SJSA1 (cell line): ENCODE data around the gene TEX48. TPM values are rescaled to one million over a fixed set of nuclear protein-coding genes. Genes with fewer than 3 reads are reported as not detected.

Experiments
- DNase-seq, 2 experiments: peaks; one replicate each; pipeline ENCODE4 v3.0.0-alpha.2; 2015 to 2020; ENCODE audit warnings: low spot score in 2 of 2, low read depth in 1 of 2
- H3K27ac ChIP-seq: fragments of 250-450 bp; sonication (Bioruptor Pico); 2 replicates; pipeline ENCODE4 v1.5.1; 2020; ENCODE audit warnings: mild to moderate bottlenecking, moderate library complexity
- H3K27me3 ChIP-seq: fragments of 250-450 bp; sonication (Bioruptor Pico); replicated peaks from 2 replicates; pipeline ENCODE4 v1.5.1; 2020; ENCODE audit warnings: mild to moderate bottlenecking, moderate library complexity
- H3K36me3 ChIP-seq: fragments of 250-450 bp; sonication (Bioruptor Pico); 2 replicates; pipeline ENCODE4 v1.5.1; 2020; ENCODE audit warnings: mild to moderate bottlenecking
- H3K4me1 ChIP-seq: fragments of 250-450 bp; sonication (Bioruptor Pico); replicated peaks from 2 replicates; pipeline ENCODE4 v1.6.1; 2021; ENCODE audit warnings: mild to moderate bottlenecking
- H3K4me3 ChIP-seq: fragments of 250-450 bp; sonication (Bioruptor Pico); 2 replicates; pipeline ENCODE4 v1.5.1; 2020; ENCODE audit warnings: mild to moderate bottlenecking
- H3K9me3 ChIP-seq: fragments of 250-450 bp; sonication (Bioruptor Pico); replicated peaks from 2 replicates; pipeline ENCODE4 v1.5.1; 2020; ENCODE audit warnings: mild to moderate bottlenecking
- total RNA-seq: library from RNA; depleted of rRNA; stranded (reverse); fragments of >200 nt; shearing (Covaris generic); gene quantifications from 2 replicates; pipeline ENCODE4 v1.2.3, GENCODE V29; 2014

Gene TEX48
- total RNA-seq, 1 experiment from 2014 or later = not detected

DNA sequence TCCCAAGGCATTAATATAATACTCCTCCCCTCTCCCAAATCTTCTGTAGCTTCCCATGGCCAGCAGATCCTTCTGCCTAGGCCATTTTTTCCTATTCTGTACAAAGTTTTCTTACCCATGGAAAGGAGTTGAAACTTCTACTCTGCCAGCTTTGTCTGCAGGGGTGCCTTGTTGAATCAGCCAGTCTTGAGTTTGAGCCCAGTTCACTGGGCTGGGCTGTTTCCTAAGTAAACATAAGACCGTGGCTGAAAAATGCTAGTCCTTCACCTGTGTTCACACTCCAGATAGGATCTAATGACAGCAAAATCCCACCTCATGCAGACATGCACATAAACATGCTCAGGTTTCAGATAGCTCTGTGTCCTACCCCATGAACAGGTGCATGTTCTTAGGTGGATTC is 10.4 kb downstream of the TEX48 start:
- Histone ChIP-seq H3K4me3 (no peak overlapping the region), H3K9me3 (no peaks in the 10 kb centered on the region), H3K27me3 (no peaks in the 10 kb centered on the region), H3K4me1 (peaks cover 7% of the 10 kb centered on the region), H3K27ac (no peak overlapping the region), H3K36me3 (no peaks in the 10 kb centered on the region)
- no peak for DNase-seq

DNA sequence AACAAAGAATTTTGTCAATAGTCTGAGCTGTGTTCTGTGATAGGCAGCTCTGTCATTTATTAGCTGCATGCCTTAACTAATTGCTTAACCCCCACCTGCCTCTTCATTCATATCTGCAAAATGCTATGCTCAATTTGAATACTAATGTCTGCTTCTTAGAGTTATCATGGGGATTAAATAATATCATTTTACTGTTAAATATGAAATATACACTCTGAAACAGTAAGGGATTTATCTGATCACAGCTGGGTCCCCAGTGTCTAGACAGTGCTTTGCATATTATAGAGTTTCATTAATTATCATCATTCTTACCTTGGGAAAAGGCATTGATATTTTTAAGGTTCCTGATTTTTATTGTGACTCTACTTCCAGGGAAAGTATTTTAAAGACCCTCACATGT is 12.0 kb downstream of the TEX48 start:
- H3K27me3 ChIP-seq = no peaks in the 10 kb centered on the region
- H3K4me3 ChIP-seq = no peak overlapping the region
- no peaks in the 10 kb centered on the region for H3K9me3 ChIP-seq
- no peak overlapping the region for H3K27ac ChIP-seq
- H3K36me3 ChIP-seq = no peaks in the 10 kb centered on the region
- DNase-seq = no peak
- peaks cover 1% of the 10 kb centered on the region; the same call in 1 of the 2 replicates for H3K4me1 ChIP-seq

DNA sequence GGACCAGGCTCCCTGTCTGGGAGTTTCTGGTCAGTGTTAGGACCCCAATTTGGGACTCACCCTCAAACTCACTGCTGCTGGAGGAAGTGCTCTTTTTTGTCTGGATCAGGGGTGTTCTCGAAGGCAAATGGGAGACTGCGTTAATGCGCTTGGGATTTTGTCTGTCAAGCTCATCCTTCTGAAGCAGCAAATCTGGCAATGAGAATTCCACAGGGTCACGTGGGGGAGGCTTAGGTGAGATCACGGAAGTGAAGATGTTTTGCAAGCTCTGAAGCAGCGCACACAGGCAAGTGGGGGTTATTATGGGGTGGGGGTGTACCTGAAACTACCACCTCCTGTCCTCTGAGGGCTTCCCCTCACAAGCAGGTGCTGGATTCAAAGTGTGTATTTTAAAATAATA is 13.8 kb downstream of the TEX48 start:
- Histone ChIP-seq H3K4me3 (no peak overlapping the region), H3K27ac (no peak overlapping the region), H3K27me3 (peaks cover 4% of the 10 kb centered on the region; the same call in 1 of the 2 replicates), H3K36me3 (no peaks in the 10 kb centered on the region), H3K9me3 (no peaks in the 10 kb centered on the region), H3K4me1 (no peaks in the 10 kb centered on the region)
- DNase-seq = no peak

DNA sequence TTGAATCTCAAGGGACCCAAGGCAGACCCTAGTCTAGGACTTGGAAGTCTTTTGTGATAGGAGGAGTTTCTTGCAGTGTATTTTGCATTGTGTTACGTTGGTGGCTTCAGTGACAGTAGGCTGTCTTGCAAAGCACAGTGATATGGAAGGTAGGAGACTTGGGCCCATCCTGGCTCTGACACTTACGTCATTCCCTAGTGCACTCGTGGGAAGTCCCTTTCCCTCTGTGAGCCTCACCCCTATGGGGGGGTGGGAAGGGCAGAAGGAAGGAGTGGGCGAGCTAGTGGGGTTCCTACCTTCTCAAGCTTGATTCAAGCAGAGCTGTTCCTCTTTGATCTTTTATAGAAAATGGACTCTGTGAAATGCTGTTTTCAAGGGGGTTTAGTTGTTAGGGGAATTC is 15.1 kb downstream of the TEX48 start:
- DNase-seq = no peak
- Histone ChIP-seq H3K27me3 (peaks cover 4% of the 10 kb centered on the region; the same call in 1 of the 2 replicates), H3K9me3 (no peaks in the 10 kb centered on the region), H3K4me3 (no peak overlapping the region), H3K36me3 (no peaks in the 10 kb centered on the region), H3K4me1 (no peaks in the 10 kb centered on the region), H3K27ac (no peak overlapping the region)

DNA sequence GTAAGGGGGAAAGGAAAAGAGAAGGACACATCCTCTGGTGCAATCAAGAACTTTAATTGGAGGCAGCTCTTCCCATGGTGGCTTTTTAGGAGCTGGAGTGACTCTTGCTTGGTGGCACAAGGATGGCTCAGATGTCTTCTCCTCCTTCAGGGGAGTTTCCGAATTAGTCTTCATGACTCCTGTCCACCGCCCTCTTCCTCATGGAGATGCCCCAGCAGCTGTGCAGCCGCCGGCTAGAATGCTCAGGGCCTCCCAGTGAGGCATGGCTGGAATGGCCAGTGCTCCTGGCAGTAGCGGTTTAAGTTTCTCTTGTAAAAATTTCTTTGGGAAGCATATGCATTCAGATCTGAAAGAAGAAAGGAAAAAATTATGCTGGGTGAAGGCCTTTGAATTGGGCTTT is 15.6 kb downstream of the TEX48 start:
- H3K4me3 ChIP-seq = no peak overlapping the region
- H3K27me3 ChIP-seq = peaks cover 4% of the 10 kb centered on the region; the same call in 1 of the 2 replicates
- no peak for DNase-seq
- H3K36me3 ChIP-seq = no peaks in the 10 kb centered on the region
- no peaks in the 10 kb centered on the region for H3K4me1 ChIP-seq
- no peaks in the 10 kb centered on the region for H3K9me3 ChIP-seq
- no peak overlapping the region for H3K27ac ChIP-seq

DNA sequence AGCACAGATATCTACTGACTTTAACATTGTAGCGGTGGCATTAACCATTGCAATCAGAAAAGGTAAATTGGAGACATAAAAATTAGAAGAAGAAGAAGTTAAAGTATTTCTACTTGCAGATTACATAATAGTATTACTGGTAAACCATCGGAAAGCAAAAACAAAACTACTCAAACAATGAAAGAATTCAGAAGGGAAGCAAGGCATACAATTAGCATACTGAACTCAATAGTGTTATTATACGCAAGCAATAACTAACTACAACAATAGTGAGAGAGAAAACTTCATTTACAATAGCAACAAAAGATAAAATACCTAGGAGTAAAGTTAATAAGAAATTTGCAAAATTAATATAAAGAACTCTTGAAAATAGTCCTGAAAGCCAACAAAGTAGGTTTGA is 17.8 kb downstream of the TEX48 start:
- Histone ChIP-seq H3K4me1 (no peaks in the 10 kb centered on the region), H3K9me3 (no peaks in the 10 kb centered on the region), H3K27ac (no peak overlapping the region), H3K36me3 (no peaks in the 10 kb centered on the region), H3K4me3 (no peak overlapping the region), H3K27me3 (peaks cover 4% of the 10 kb centered on the region; the same call in 1 of the 2 replicates)
- no peak for DNase-seq

DNA sequence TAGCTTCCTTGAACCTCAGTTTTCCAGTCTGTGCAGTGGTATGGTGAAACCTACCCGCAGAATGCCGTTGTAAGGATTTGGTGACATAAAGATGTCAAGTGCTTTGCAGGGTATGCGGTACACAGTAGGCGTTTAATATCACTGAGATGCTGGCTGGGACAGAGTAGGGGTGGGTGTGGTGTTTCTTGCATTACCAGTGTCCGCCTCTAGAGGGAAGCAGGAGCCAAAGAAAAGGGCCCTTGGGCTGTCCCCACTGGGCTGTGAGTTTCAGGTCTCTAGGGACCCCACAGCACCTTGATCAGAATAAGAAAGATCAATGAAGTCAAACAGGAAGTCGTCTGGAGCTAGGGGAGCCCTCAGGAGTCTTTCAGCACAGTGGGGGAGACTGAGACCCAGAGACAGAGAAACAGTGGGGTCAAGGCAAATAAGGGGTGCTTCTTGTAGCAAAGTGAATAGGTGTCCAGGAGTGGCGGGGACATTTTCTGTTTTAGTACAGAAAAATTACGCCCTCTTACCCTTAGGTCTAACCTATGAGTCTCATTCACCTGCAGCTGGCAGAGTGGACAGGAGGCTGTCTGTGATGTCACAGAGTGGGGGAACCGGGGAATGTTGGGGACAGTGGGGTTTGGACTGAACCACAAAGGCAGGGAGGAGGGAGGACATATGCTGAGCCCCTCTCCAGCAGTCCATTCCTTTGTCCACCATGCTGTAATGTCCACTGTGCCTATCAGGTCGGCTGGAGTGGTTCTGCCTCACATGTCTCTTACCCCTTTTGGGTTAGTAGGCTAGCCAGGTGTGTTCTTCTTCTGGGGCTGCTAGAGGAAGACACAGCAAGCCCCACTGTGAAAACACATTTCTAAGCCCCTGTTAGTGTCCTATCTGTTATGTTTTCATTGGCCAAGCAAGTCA is 19.7 kb downstream of the TEX48 start:
- Histone ChIP-seq H3K4me3 (no peak overlapping the region), H3K9me3 (no peaks in the 10 kb centered on the region), H3K27ac (no peak overlapping the region), H3K4me1 (no peaks in the 10 kb centered on the region), H3K27me3 (peaks cover 4% of the 10 kb centered on the region; the same call in 1 of the 2 replicates), H3K36me3 (no peaks in the 10 kb centered on the region)
- peak; percentile 40 to 53 for DNase-seq

DNA sequence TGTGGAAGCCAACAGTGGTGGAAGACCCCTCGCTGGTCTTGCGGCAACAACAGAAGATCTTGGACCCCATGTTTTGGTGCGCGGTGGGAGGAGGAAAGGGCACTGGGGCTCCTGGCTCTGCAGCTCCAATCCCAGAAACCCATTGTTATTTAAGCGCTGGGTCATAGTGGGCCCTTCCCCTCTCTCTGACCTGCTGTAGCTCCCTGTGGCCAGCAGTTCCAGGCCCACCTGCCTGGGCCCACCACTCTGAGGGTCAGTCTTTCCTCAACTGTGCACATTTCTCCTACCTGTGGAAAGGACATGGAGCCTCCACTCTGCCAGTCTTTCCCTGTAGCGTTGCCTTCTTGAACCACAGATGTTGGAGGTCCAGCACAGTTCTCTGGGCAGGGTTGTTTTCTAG is 24.3 kb downstream of the TEX48 start, which contains the start of gene TEX53:
Gene TEX53, minus strand, starts transcription at position 101 of the 400 bp plus-strand sequence. Its CDS starts 31 bp downstream, at position 70.
- Histone ChIP-seq H3K27me3 (no peaks in the 10 kb centered on the region), H3K4me3 (no peak within 1 kb of the TSS), H3K4me1 (no peaks in the 10 kb centered on the region), H3K36me3 (no peaks in the 10 kb centered on the region), H3K27ac (no peak within 1 kb of the TSS), H3K9me3 (no peaks in the 10 kb centered on the region)
- peak in 1 of 2 experiments; percentile 16 for DNase-seq

DNA sequence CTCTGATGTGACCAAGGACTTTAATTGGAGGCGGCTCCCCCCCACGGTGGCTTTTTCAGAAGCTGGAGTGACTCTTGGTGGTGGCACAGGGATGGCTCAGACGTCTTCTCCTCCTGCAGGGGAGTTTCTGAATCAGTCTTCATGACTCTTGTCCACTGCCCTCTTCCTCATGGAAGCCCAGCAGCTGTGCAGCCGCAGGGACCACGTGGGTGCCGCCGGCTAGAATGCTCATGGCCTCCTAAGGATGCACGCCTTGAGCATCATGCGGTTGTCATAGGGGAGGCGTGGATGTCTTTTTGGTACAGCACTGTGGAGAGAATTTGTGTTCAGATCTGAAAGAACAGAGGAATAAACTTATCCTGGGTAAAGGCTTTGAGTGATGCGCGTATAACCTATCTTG is 25.7 kb downstream of the TEX48 start:
- Histone ChIP-seq H3K4me3 (no peak overlapping the region), H3K4me1 (no peaks in the 10 kb centered on the region), H3K27ac (no peak overlapping the region), H3K36me3 (no peaks in the 10 kb centered on the region), H3K27me3 (no peaks in the 10 kb centered on the region), H3K9me3 (no peaks in the 10 kb centered on the region)
- DNase-seq = no peak

DNA sequence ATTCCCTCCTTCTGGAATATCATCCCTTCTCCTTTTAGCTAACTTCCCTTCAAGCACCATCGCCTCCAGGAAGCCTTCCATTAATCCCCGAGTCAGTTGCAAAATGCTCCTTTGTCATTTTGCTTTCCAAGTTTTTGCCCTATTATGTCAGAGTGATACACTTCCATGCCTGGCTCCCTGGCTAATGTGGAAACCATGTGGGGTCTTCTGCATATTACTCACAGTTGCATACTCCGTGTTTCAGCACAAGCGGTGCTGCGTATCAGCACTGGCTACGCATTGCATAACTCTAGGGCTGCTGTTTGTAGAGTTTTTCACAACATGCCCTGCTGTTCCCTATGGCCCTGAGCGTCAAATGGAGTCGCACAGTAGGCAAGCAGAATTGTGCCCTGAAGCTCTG is 26.3 kb downstream of the TEX48 start:
- Histone ChIP-seq H3K9me3 (no peaks in the 10 kb centered on the region), H3K36me3 (no peaks in the 10 kb centered on the region), H3K27me3 (no peaks in the 10 kb centered on the region), H3K4me3 (no peak overlapping the region), H3K27ac (no peak overlapping the region), H3K4me1 (no peaks in the 10 kb centered on the region)
- no peak for DNase-seq

DNA sequence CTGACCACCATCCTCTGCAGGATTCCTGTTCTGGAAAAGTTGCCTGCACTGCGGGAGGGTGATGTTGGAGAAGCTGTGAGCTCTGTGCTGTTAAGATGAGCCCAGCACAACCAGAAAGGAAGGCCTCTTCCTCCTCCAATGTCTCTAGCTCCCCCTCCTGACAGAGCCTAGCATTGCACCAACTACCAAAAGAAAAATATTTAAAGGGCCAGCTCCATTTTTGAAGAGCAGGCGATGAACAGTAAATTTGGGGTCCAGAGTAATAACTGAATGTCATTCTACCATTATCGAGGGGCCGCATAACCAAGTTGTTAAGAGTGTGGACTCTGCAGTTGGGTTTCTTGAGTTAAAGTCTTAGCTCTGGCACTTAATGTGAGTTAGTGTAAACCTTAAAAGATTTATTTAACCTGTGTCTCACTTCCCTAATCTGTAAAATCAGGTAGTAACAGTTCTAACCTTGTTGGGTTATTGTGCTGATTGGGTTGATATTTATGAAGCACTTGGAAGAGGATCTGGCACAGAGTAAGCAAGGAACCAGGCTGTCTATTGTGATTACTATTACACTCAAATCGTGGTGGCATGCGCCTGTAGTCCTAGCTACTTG is 28.3 kb downstream of the TEX48 start:
- H3K27me3 ChIP-seq = no peaks in the 10 kb centered on the region
- H3K4me3 ChIP-seq = no peak overlapping the region
- no peaks in the 10 kb centered on the region for H3K4me1 ChIP-seq
- no peak overlapping the region for H3K27ac ChIP-seq
- no peaks in the 10 kb centered on the region for H3K9me3 ChIP-seq
- H3K36me3 ChIP-seq = no peaks in the 10 kb centered on the region
- peak; percentile 72 to 78 for DNase-seq

DNA sequence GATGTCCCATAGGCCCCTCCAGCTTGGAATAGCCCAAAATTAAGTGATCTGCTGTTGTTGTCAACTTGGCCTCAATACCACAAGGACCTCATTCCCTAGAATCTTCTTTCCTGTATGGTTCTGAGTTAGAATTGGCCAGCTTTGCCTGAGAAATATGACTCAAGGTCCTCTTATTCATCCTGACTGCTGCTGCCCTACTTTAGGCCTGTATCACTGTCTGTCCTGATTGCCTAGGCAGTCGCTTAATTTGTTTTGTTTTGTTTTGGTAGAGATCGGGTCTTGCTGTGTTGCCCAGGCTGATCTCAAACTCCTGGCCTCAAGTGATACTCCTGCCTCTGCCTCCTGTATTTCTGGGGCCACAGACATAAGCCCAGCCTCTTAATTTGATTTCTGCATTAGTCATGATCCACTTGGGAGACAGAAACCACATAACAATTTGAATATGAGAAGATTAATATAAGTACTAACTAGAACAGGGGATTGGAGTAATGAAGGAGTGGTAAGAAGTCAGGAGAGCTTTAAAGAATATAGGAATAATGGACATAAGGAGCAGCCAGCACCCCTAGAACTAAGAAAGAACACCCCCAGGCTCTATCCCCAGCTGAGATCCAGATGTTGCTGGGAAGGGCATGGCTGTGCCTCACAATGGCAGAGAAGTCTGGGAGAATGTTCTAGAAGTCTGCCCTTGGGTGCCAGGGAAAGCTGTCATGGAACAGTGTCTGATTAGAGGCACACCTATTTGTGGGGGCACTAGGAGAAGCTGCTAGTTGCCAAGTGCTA is 29.0 kb downstream of the TEX48 start:
- no peak overlapping the region for H3K27ac ChIP-seq
- no peak for DNase-seq

DNA sequence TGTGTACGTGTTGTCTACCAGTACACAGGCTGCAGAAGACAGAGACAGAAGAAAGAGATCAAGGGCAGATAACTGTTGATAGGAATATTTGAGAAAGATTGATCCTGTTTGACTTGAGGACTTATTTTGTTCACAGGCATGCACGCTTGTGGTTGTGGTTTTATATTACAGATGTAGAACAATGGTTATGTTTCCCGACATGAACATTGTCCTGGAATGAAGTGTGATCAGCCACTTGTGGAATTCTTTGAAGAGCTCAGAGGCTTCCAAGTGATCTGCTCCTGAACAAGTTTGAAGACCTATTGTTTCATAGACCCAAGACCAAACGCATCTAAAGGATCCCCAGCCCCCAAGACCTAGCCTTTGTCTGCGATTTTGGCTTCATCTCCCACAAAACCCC is 38.1 kb downstream of the TEX48 start:
- Histone ChIP-seq H3K4me3 (no peak overlapping the region), H3K27ac (no peak overlapping the region), H3K36me3 (0 out of 2 replicates have a peak, but pooled peaks cover 8% of the 10 kb centered on the region), H3K4me1 (no peaks in the 10 kb centered on the region), H3K9me3 (no peaks in the 10 kb centered on the region), H3K27me3 (no peaks in the 10 kb centered on the region)
- DNase-seq = no peak

More for the DNA sequence above, 29.0 kb downstream of the TEX48 start:
- Histone ChIP-seq H3K4me3 (no peak overlapping the region), H3K9me3 (no peaks in the 10 kb centered on the region), H3K27me3 (no peaks in the 10 kb centered on the region), H3K36me3 (no peaks in the 10 kb centered on the region), H3K4me1 (no peaks in the 10 kb centered on the region)
